ENCODE measurements around the gene CIDEB.

- TF ChIP-seq POLR2A (IDR thresholded peaks at IDR 0.05): no peak
- TF ChIP-seq, protein P1, sequence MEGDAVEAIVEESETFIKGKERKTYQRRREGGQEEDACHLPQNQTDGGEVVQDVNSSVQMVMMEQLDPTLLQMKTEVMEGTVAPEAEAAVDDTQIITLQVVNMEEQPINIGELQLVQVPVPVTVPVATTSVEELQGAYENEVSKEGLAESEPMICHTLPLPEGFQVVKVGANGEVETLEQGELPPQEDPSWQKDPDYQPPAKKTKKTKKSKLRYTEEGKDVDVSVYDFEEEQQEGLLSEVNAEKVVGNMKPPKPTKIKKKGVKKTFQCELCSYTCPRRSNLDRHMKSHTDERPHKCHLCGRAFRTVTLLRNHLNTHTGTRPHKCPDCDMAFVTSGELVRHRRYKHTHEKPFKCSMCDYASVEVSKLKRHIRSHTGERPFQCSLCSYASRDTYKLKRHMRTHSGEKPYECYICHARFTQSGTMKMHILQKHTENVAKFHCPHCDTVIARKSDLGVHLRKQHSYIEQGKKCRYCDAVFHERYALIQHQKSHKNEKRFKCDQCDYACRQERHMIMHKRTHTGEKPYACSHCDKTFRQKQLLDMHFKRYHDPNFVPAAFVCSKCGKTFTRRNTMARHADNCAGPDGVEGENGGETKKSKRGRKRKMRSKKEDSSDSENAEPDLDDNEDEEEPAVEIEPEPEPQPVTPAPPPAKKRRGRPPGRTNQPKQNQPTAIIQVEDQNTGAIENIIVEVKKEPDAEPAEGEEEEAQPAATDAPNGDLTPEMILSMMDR (IDR thresholded peaks at IDR 0.05): no peak
Measured at GRCh38 chr14:24351517-24351916, 43.7 kb upstream of the CIDEB start.

Data from gastroesophageal sphincter (tissue), 3 donors.